Measurements from ENCODE around the gene ARFIP1. TPM values are rescaled to one million over a fixed set of nuclear protein-coding genes. Genes with fewer than 3 reads are reported as not detected.

The ARFIP1 gene
- total RNA-seq, 1 donor from 2014 or later: 32.5 TPM

GRCh38 chr4:152935631-152936445 is 156.1 kb downstream of the ARFIP1 start, which contains the start of gene FHDC1:
FHDC1 (plus strand) TSS chr4:152936323; CDS start chr4:152943058, 6,735 bp downstream.
- DNase-seq (ENCODE audit: extremely low spot score, unreplicated experiment): peak; percentile 78
- Mint-ChIP-seq H3K4me1 (ENCODE audit: unreplicated experiment) (peaks cover 24% of the 10 kb centered on the region), H3K36me3 (peaks cover 3% of the 10 kb centered on the region), H3K9me3 (no peaks in the 10 kb centered on the region), H3K27me3 (peaks cover 53% of the 10 kb centered on the region), H3K4me3 (peak within 1 kb of the TSS; percentile 90), H3K27ac (peak within 1 kb of the TSS; percentile 91)
- no peak for TF ChIP-seq CTCF (conservative IDR thresholded peaks at IDR 0.05)

GRCh38 chr4:152936446-152937335 is 156.9 kb downstream of the ARFIP1 start:
- no peaks in the 10 kb centered on the region for H3K9me3 Mint-ChIP-seq

GRCh38 chr4:152937336-152938236 is 157.8 kb downstream of the ARFIP1 start:
- H3K27me3 Mint-ChIP-seq: peaks cover 53% of the 10 kb centered on the region
- H3K27ac Mint-ChIP-seq: peak overlapping the region; percentile 74
- peaks cover 3% of the 10 kb centered on the region for H3K36me3 Mint-ChIP-seq
- H3K4me3 Mint-ChIP-seq: peak overlapping the region; percentile 91
- no peak for DNase-seq (ENCODE audit: extremely low spot score, unreplicated experiment)
- no peaks in the 10 kb centered on the region for H3K9me3 Mint-ChIP-seq
- H3K4me1 Mint-ChIP-seq (ENCODE audit: unreplicated experiment): peaks cover 21% of the 10 kb centered on the region
- no peak for TF ChIP-seq CTCF (conservative IDR thresholded peaks at IDR 0.05)

More at GRCh38 chr4:152936446-152937335, 156.9 kb downstream of the ARFIP1 start:
- Mint-ChIP-seq H3K4me3 (peak overlapping the region; percentile 84), H3K36me3 (peaks cover 3% of the 10 kb centered on the region), H3K27me3 (peaks cover 53% of the 10 kb centered on the region), H3K27ac (no peak overlapping the region), H3K4me1 (ENCODE audit: unreplicated experiment) (peaks cover 21% of the 10 kb centered on the region)
- peak; percentile 75 for DNase-seq (ENCODE audit: extremely low spot score, unreplicated experiment)
- no peak for TF ChIP-seq CTCF (conservative IDR thresholded peaks at IDR 0.05)

- Mint-ChIP-seq H3K27ac (peak overlapping the region; percentile 74), H3K4me1 (ENCODE audit: unreplicated experiment) (peaks cover 22% of the 10 kb centered on the region), H3K36me3 (peaks cover 3% of the 10 kb centered on the region), H3K9me3 (no peaks in the 10 kb centered on the region), H3K4me3 (peak overlapping the region; percentile 91), H3K27me3 (peaks cover 51% of the 10 kb centered on the region)
- no peak for DNase-seq (ENCODE audit: extremely low spot score, unreplicated experiment)
- TF ChIP-seq CTCF (conservative IDR thresholded peaks at IDR 0.05): no peak
Measured at GRCh38 chr4:152938237-152938947, 158.6 kb downstream of the ARFIP1 start.

Measured in type B pancreatic cell (in vitro differentiated cells).